HG03439 (cell line): Measurements from ENCODE around the gene PSMB7.

Experiments used
- ATAC-seq: cut with Tn5 transposase; IDR thresholded peaks from one replicate; pipeline ENCODE4 v1.9.1; 2021; ENCODE audit warnings: mild to moderate bottlenecking, moderate library complexity; ENCODE audit not compliant: unreplicated experiment

PSMB7 gene

DNA sequence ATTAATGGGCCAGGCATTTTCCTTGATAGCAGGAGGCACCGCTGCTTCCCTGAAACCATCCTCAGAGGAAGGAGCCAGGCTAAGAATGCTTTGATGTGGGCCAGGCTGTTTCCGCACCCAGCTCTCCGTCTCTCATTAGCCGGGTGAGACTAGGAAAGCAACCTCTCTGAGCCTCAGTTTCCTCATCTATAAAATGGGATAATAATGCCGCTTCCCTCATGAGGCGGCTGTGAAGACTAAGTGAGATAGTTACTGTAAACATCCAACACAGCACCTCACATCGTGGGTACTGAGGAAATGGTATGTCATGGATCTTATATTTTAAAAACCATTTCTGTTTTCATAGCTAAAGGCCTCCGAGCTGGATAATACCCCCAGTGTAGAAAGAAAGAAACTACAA is 111.0 kb downstream of the PSMB7 start:
- no peak for ATAC-seq

DNA sequence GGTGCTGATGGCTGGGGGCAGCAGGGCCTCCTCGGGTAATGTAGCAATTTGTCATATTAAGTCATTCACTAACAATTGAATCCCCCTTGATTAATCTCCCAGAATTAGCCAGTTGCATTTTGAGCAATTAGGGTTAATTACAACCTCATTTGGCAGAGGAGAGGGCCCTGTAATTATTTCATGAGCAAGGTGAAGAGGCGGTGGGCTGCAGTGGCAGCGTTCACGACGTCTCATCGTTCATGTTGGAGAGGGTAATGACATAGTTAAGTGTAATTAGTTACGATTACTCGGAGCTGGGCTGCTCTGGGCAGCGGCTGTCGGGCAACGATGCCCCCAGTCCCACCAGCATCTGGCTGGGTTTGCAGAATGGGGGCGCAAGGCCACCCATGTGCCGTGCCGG is 111.5 kb downstream of the PSMB7 start:
- no peak for ATAC-seq
